Endometrial microvascular endothelial cells (primary cell): ENCODE measurements around the gene TMEM235. TPM values are rescaled to one million over a fixed set of nuclear protein-coding genes. Genes with fewer than 3 reads are reported as not detected.

ENCODE experiments used
- in situ Hi-C: cut with HindIII; loops from 2 replicates; pipeline ENCODE4 v1.10.0; 2017; ENCODE audit warnings: low sequenced_read_pairs, low pct_unique_long_range_greater_than_20kb; ENCODE audit errors: inconsistent ontology term
- total RNA-seq: library from RNA; depleted of rRNA; stranded (reverse); fragments of >200 nt; gene quantifications from one replicate; pipeline ENCODE4 v1.2.3, GENCODE V29; 2015; ENCODE audit errors: inconsistent ontology term

The TMEM235 gene
- total RNA-seq, 1 donor from 2014 or later = not detected

GRCh38 chr17:78266771-78267170, 35.3 kb downstream of the TMEM235 start:
- in situ Hi-C loops = no loop called here

GRCh38 chr17:78267253-78268073, 36.0 kb downstream of the TMEM235 start:
- in situ Hi-C loops = no loop called here

GRCh38 chr17:78268191-78268874, 36.9 kb downstream of the TMEM235 start:
- in situ Hi-C loops = no loop called here

- in situ Hi-C loops = no loop called here
Measured at GRCh38 chr17:78268951-78269905, 37.8 kb downstream of the TMEM235 start.

- in situ Hi-C loops = no loop called here
Measured at GRCh38 chr17:78269955-78270381, 38.5 kb downstream of the TMEM235 start.

DNA sequence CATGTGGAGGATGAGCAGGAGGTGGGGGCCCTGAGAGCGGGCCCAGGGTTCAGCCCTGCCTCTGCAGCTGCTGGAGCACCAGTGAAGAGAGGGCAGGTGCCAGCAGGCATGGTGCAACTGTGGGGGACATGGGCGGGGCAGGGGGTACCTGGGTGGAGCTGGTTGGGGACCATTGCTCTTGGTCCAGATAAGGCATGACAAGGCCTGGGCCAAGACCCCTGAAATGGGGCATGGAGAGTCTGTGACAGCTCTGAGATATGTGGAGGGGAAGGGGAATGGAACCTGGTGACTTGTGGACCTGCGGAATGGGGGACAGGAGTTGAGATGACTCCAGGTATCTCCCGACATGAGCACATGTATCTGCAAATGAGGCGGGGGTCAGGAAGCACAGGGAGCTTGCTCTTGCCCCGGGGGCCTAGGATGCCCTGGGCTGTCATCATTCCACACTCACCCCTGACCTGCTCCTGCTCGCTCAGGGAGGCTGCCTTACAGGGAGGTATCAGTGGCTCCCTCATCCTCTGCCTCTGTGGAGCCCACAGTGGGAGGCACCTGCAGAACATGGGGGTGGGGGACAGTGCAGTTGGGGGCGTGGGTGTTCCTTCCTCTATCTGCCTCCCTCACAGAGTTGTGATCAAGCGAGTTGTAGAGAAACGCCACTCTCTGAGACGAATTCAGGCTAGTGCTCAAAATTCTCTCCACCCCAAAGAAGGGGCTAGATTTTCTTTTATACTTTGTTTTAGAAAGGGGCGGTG, 40.2 kb downstream of the TMEM235 start:
- in situ Hi-C loops = no loop called here

GRCh38 chr17:78272181-78272913, 40.9 kb downstream of the TMEM235 start:
- in situ Hi-C loops = no loop called here

- in situ Hi-C loops = no loop called here
Measured at GRCh38 chr17:78272914-78273258, 41.5 kb downstream of the TMEM235 start.

GRCh38 chr17:78273813-78274212, 42.4 kb downstream of the TMEM235 start:
- in situ Hi-C loops = no loop called here

DNA sequence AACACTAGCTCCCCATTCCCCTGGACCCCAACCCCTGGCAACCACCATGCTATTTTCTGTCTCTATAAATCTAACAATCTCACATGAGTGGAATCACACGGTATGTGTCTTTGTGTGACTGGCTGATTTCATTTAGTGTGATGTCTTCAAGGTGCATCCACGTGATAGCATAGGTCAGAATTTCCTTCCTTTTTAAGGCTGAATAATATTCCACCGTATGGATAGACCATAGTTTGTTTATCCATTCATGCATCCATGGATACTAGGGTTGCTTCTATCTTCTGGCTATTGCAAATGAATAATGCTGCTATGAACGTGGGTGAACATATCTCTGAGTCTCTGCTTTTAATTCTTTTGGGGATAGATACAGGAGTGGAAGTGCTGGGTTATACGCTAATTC, 43.9 kb downstream of the TMEM235 start:
- in situ Hi-C loops = no loop called here

- in situ Hi-C loops = no loop called here
Measured at GRCh38 chr17:78276098-78276887, 44.9 kb downstream of the TMEM235 start.

DNA sequence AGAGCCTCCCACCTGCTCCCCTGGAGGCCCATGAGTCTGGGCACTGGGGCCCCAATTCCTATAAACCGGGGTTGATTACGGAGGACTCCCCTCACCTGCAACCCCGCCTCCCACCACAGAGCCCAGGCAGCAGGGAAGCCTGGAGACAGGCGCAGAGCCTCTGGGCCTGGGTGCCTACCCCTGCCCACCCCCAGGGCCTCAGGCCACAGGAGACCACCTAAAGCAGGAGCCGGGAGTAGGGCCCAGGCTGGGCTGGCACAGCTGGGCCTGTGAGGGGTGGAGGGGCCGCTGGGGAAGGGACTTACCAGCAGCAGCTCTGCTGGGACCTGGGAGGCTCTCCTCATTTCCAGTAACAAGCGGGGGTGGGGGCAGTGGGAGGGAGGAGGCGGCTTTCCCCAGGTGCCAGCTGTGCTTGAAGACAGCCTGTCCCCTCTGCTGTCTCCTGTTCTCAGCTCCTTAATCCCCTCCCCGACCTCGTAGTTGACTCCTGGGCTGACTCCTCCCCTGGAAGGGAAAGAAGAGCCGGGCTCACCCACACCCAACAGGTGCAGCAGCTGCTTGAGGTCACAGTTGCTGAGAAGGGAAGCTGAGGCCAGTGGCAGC, 46.8 kb downstream of the TMEM235 start:
- in situ Hi-C loops = no loop called here

- in situ Hi-C loops = no loop called here
Measured at GRCh38 chr17:78279360-78279990, 48.0 kb downstream of the TMEM235 start.

DNA sequence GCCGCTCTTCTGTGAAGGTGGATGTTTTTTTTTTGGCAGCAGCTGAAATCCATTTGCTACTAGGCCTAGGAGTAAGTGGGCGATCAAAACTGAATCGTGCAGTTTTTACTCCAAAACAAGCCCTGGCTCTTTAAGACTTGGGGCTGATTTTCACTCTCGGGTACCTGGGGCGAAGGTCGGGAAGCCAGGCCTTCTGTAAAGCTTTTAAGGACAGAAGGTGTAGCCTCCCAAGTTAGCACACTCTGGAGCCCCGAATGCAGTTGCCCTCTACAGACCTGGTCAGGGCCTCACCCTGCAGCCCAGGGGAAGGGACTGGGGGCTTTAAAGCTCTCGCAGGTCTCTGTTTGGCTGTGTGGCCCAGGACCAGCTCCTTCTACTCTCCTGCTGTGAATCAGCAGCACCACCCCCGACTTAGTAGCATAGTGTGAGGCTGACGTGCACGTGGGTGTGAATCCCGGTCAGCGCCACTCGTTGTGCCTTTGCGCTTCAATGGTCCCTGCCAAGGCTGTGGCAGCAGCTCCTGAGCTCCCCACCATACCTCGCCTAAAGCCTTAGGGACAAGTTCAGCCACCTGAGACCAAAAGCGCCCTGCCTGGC, 49.9 kb downstream of the TMEM235 start:
- in situ Hi-C loops = no loop called here

DNA sequence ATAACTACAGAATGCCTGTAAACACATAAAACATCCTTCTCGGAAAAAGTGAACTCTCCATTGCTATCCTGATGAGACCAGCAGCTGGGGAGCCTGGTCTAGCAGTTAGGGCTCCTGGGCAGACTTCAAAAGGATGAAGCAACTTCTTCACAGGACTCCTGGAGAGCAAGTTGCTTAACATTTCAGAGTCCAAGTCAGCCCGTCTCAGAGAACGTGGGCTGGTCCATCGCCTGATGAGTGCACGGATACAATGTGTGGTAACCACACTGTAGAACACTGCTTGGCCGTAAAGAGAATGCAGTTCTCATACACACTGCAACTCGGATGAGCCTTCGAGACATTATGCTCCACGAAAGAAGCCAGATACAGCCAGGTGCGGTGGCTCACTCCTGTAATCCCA, 52.7 kb downstream of the TMEM235 start:
- in situ Hi-C loops = no loop called here

GRCh38 chr17:78289004-78289403, 57.6 kb downstream of the TMEM235 start:
- in situ Hi-C loops = no loop called here
